Fibroblast of the aortic adventitia (primary cell): ENCODE data around the gene RBM39. TPM values are rescaled to one million over a fixed set of nuclear protein-coding genes. Genes with fewer than 3 reads are reported as not detected.
"Not testable (repeated sequence)": the region's sequence is repeated elsewhere in the genome, so short reads cannot be mapped to it uniquely, and the experiment has no call there.

Experiments
- DNase-seq: peaks from one replicate; pipeline ENCODE4 v3.0.0-alpha.2; 2010; ENCODE audit warnings: low read depth
- H3K4me3 ChIP-seq: 2 replicates; pipeline ENCODE4 v1.5.1; 2011; ENCODE audit warnings: low read depth, mild to moderate bottlenecking, control low read depth, low read length, moderate library complexity
- total RNA-seq: library from RNA; depleted of rRNA; stranded (reverse); fragments of >200 nt; gene quantifications from 2 replicates; pipeline ENCODE4 v1.2.3, GENCODE V29; 2012; ENCODE audit warnings: low replicate concordance
- TF ChIP-seq, protein P1 (sequence below): IDR thresholded peaks from 2 replicates; pipeline ENCODE4 v1.5.1; 2011; ENCODE audit warnings: mild to moderate bottlenecking, low read length, control low read depth, inconsistent platforms; ENCODE audit not compliant: insufficient read depth

RBM39 gene
- total RNA-seq, 1 donor, result 236 TPM

DNA sequence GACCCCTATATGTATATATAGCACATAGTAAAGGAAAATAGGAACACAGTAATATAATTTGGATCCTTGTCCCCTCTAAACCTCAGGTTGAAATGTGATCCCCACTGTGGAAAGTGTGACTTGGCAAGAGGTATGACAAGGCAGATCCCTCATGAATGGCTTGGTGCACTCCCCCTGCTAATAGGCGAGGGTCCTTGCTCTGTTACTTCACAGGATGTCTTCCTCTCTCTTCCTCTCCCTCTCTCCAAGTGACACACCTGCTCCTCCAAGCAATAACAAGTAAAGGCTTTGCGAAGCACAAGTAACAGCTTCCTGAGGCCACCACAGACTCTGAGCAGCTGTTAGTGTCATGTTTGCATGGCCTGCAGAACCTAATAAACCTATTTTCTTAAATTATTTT is 26.4 kb downstream of the RBM39 start:
- no peak for DNase-seq
- H3K4me3 ChIP-seq, result no peak overlapping the region
- TF ChIP-seq, protein P1, sequence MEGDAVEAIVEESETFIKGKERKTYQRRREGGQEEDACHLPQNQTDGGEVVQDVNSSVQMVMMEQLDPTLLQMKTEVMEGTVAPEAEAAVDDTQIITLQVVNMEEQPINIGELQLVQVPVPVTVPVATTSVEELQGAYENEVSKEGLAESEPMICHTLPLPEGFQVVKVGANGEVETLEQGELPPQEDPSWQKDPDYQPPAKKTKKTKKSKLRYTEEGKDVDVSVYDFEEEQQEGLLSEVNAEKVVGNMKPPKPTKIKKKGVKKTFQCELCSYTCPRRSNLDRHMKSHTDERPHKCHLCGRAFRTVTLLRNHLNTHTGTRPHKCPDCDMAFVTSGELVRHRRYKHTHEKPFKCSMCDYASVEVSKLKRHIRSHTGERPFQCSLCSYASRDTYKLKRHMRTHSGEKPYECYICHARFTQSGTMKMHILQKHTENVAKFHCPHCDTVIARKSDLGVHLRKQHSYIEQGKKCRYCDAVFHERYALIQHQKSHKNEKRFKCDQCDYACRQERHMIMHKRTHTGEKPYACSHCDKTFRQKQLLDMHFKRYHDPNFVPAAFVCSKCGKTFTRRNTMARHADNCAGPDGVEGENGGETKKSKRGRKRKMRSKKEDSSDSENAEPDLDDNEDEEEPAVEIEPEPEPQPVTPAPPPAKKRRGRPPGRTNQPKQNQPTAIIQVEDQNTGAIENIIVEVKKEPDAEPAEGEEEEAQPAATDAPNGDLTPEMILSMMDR, result no peak

GRCh38 chr20:35714127-35714526 is 27.9 kb downstream of the RBM39 start:
- H3K4me3 ChIP-seq, result no peak overlapping the region
- TF ChIP-seq, protein P1, result no peak

GRCh38 chr20:35713120-35713519 is 28.9 kb downstream of the RBM39 start:
- not testable (repeated sequence) for DNase-seq, H3K4me3 ChIP-seq

More at GRCh38 chr20:35714127-35714526, 27.9 kb downstream of the RBM39 start:
- no peak for DNase-seq

DNA sequence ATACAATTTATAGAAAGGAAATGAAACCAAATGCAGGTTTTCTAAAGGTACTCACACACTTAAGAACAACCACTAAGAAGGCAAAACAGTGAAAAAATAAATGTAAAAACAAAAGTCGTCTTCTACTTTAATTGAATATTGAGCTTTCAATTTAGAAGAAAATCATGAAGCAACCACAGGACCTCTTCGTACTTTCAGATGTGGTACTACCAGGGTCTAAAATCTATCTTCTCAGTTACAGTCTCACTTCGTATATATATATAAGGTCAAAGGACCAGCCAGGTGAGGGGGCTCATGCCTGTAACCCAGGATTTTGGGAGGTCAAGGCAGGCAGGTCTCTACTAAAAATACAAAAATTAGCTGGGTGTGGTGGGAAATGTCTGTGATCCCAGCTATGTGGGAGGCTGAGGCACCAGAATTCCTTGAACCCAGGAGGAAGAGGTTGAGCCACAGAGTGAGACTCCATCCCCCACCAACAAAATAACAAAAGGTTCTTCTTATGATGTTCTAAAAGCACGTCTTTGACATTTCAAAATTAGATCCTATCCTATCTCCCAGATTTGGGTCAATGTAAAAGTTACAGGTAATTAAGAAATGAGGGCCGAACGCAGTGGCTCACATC is 30.4 kb downstream of the RBM39 start:
- H3K4me3 ChIP-seq, result no peak overlapping the region
- DNase-seq, result no peak
- TF ChIP-seq, protein P1, result no peak

DNA sequence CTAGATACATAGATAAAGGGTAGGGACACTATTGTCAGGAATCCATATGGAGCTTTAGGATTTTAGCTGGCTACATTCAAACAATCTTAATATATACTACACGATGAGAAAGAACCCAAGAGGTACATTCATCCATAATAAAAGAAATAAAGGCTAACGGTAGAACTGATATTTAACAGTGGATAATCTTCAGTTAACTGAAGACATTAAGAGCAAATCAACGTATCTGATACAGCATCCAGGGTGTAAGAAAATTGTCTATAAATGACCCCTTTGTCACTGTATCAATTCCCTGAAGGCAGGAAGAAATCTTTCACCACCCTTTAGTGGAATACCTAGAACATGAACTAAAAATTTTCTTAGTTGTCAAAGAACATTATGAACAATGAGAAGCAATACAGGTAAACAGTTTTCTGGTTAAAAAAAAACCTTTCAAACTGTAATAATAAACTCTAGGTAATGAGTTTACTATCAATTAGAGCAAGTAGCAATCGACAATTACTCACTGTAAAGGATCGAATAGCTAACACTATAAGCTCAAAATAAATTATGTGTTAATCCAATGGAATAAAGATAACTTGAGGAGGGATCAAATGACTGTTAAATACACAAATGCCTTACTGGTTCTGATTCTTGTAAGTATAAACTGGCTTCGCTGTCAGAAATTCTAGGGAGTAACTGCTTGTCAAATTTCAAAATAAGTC is 31.0 kb downstream of the RBM39 start:
- no peak overlapping the region for H3K4me3 ChIP-seq
- TF ChIP-seq, protein P1, result no peak
- no peak for DNase-seq

GRCh38 chr20:35710039-35710438 is 32.0 kb downstream of the RBM39 start:
- H3K4me3 ChIP-seq, result no peak overlapping the region
- TF ChIP-seq, protein P1, result no peak
- DNase-seq, result no peak

DNA sequence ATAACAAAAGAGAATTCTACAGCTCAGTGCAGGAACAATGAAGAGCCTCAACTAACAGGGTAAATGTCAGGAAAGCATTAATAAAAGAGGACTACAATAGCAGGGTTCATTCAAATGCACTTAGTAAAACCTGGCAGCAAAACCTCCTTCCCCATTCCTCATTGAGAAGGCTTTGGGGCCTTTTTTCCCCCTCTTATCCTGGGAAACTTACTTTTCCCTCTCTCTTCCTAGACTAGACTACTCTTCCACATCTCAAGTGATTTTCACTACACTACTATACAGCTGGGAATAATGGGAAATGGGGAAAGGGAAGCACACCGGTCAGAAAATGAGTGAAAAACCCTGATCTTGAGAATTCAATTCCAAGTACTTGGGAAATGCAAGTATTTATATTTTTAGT is 32.8 kb downstream of the RBM39 start:
- no peak for DNase-seq
- H3K4me3 ChIP-seq, result no peak overlapping the region
- TF ChIP-seq, protein P1, result no peak
